Neuron (in vitro differentiated cells): Measurements from ENCODE around the gene SH2D5.
"Not testable (repeated sequence)": the region's sequence is repeated elsewhere in the genome, so short reads cannot be mapped to it uniquely, and the experiment has no call there.

Experiments used
- H2AFZ ChIP-seq: one replicate; pipeline ENCODE4 v1.6.1; 2013; ENCODE audit warnings: low read depth, mild to moderate bottlenecking, inconsistent platforms, low read length, moderate library complexity
- H3K27me3 ChIP-seq: one replicate; pipeline ENCODE4 v1.6.1; 2013; ENCODE audit warnings: low read length; ENCODE audit not compliant: insufficient read depth
- H3K36me3 ChIP-seq: one replicate; pipeline ENCODE4 v1.6.1; 2013; ENCODE audit warnings: low read length; ENCODE audit not compliant: insufficient read depth
- H3K4me1 ChIP-seq: one replicate; pipeline ENCODE4 v1.6.1; 2013; ENCODE audit warnings: low read length; ENCODE audit not compliant: insufficient read depth
- H3K4me3 ChIP-seq: 2 replicates; pipeline ENCODE4 v1.5.1; 2013; ENCODE audit warnings: mild to moderate bottlenecking, low read length, moderate library complexity
- H3K9me3 ChIP-seq: one replicate; pipeline ENCODE4 v1.6.1; 2013; ENCODE audit warnings: low read length

The SH2D5 gene

DNA sequence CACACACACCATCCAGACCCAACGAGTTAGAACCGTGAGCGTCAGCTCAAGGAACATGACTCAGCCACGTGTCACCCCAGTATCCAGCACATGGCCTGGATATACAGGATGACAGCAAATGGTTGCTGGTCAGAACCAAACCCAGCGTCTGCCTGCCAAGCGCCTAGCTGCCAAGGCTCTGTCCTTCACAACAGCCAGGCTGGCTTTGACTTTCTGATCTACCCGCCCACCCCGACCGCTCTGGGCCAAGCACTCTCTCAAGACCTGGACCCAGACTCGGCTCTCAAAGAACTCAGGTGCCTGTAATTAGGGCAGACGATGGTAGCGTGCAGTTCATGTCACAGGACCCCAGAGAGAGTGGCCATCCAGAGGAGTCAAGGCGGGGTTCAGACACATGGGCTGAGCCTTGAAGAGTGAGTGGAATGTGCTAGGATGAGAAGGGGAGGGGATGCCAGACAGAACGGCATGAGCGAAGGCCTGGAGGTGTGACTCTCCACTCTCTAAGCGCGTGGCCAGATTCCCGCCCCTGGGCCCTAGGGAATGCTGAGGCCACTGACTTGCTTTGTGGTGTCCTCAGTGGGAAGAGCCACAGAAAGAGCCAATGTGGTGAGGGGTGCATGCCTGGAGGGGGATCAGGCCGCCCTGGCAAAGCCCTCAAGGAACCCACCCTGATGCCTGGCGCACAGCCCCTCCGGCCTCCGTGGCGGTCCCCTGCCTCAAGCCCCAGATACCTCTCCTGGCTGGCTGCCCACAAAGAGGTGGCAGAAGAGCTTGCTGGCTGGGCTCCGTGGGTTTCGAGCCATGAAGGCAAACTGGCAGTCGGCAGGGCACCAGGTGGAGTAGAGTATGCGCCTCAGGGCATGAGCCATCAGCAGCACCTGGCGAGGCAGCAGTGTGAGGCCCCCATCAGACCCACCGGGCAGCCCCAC is 7.0 kb downstream of the SH2D5 start:
- no peak overlapping the region for H2AFZ ChIP-seq
- no peak overlapping the region for H3K4me3 ChIP-seq
- peaks cover 11% of the 10 kb centered on the region for H3K4me1 ChIP-seq
- H3K27me3 ChIP-seq, result no peaks in the 10 kb centered on the region
- H3K36me3 ChIP-seq, result no peaks in the 10 kb centered on the region
- H3K9me3 ChIP-seq, result no peaks in the 10 kb centered on the region

DNA sequence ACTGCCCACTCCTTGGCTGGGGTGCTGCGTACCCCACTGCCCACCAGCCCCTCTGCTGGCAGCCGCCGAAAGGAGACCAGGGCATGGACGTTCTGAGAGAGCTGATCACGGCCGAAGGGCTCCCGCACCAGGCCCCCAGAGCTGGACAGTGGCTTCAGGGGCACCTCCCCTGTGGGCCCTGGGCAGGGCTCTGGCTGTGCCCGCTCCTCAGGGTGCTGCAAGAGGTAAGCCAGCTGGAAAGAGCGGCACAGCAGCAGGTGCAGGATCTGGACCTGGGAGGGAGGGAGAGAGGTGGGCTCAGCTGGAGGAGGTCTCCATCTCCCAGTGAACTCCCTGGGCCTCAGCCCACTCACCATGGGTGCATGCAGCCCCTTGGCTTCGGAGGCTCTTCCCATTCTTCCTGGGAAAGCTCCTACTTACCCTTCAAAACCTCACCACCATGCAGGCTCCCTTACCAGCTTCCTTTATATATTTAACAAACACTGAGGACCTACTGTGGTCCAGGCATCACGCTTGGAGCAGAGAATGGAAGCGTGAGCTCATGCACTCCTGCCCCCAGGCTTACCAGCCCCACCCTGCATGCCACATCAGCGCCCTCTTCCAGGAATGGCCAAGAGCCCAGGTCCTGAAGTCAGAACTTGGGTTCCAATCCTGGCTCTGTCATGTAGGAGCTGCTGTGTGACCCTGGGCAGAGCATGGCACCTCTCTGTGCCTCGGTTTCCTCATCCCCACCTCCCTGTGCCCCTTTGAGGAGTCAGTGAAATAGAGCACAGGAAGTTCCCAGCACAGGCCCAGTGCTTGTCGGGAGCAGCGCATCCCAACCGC is 7.9 kb downstream of the SH2D5 start:
- Histone ChIP-seq H2AFZ (no peak overlapping the region), H3K36me3 (no peaks in the 10 kb centered on the region), H3K27me3 (no peaks in the 10 kb centered on the region), H3K9me3 (no peaks in the 10 kb centered on the region), H3K4me3 (no peak overlapping the region), H3K4me1 (peaks cover 2% of the 10 kb centered on the region)

DNA sequence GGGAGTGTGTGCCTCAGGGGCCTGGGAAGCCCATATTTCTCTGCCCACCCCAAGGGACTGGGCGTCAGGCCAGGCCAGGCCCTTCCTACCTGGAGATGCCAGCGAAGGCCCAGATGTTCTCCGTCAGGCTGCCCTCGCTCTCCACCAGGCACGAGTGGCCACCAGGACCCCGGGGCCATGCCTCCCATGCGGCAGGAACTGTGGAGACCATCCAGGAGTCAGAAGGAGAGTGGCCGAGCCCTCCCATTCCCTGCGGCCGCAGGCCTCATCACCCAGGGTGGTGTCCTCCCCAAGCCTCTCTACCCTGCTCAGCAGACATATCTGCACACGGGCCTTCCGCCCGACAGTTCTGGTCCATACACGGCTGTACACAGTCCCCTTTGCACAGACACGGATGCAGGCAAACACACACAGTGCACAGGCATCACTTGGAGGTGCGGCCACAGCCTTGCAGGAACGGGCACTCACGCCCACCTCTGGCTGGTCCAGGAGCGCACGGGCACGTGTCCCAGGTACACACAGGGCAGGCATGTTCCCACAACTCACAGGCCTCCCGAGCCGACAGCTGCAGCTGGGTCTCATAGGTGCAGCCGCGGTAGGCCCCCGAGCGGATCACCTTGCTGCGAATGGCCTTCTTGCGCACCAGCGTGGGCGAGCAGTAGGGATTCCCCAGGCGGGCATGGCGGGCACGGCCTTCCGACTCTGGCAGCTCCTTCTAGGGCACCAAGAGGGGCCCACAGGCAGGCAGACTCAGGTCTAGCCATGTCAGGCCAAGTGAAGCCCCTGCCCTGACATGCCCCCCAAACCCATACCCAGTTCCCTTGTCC is 8.8 kb downstream of the SH2D5 start:
- no peaks in the 10 kb centered on the region for H3K27me3 ChIP-seq
- no peaks in the 10 kb centered on the region for H3K36me3 ChIP-seq
- no peaks in the 10 kb centered on the region for H3K9me3 ChIP-seq
- H3K4me3 ChIP-seq, result no peak overlapping the region
- H3K4me1 ChIP-seq, result no peaks in the 10 kb centered on the region
- H2AFZ ChIP-seq, result no peak overlapping the region

DNA sequence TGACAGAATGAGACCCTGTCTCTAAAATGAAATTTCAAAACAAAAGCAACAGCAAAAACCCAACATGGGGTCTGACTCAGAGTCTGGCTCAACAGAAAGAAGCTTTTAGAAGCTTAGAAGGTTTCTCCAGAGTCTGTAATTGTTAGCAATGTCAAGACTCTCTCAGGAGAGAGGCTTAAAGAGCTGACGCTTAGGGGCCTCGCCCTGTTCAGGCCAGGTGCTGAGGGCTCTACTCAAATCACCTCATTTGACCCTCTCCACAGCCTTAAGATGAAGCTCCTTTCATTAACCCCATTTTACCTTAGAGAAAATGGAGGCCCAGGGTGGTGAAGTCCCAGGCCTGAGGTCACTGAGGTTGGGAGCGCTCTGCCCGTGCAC is 9.4 kb downstream of the SH2D5 start:
- H3K27me3 ChIP-seq, result no peaks in the 10 kb centered on the region
- peaks cover under 1% of the 10 kb centered on the region for H3K4me1 ChIP-seq
- H2AFZ ChIP-seq, result no peak overlapping the region
- no peaks in the 10 kb centered on the region for H3K36me3 ChIP-seq
- H3K4me3 ChIP-seq, result no peak overlapping the region
- no peaks in the 10 kb centered on the region for H3K9me3 ChIP-seq

DNA sequence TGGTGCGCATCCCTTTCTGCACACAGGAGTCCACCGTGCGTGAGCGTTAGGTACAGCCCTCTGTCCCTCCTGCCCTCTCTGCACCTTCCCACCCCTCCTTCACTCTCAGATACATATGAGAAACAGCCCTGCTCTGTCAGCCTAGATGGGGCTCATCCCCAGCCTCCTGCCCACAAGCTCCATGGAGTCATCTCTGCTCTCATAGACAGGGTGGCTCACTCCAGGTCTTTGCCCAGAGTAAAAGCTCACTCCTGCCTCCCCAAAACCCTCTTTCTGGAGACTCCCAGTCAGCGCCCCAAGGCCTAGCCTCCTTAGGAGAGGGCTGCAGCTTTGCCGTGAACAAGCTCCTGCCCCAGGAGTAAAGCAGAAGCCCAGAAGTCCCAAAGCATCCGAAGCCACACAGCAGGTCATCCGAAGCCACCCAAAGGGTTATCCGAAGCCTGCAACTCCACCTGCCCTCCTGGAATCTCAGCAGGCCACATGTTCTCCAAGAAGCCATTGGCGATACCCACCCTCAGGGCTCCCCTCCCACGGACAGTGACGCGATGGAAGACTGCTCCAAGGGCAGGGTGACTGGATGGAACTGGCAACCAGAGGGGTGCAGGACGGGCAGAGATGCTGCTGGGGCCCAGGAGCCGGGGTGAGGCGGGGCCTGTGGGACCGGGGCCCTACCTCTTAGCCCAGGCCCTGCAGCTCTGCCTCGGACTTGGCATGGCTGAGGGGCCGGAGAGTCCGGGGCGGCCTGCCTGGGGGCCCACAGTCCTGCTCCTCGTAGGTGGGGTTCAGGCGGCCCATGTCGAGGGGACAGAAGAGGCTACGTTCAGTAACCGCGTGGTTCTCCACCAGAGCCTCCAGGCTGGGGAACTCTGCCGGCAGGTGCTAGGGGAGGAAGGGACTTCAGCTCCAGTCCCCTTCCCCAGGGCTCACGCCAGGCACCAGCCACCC is 11.1 kb downstream of the SH2D5 start:
- Histone ChIP-seq H2AFZ (no peak overlapping the region), H3K4me3 (no peak overlapping the region), H3K27me3 (no peaks in the 10 kb centered on the region), H3K36me3 (no peaks in the 10 kb centered on the region), H3K9me3 (no peaks in the 10 kb centered on the region), H3K4me1 (peaks cover 3% of the 10 kb centered on the region)

DNA sequence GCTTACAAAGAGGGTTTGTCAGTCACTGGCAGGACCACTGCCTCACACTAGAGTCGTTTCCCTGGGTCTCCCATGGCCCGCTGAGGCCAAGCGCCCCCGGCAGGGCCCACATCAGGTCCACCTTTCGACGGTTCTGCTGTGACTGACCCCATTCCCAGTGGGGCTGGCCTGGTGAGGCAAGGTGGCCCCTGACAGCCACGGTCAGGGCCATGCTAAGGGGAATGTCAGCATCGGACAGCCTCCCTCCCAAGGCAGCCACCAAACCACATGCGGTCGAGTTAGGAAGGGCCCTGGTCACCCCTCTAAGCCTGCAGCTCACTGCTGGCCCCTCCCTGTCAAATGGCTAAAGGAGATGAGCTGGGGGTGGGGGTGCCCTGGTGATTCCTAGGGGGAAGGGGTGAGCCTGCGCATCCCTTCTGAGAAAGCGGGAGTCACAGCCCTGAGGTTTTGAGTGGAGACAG is 11.8 kb downstream of the SH2D5 start:
- Histone ChIP-seq H2AFZ (no peak overlapping the region), H3K36me3 (no peaks in the 10 kb centered on the region), H3K4me3 (no peak overlapping the region), H3K9me3 (no peaks in the 10 kb centered on the region), H3K27me3 (no peaks in the 10 kb centered on the region), H3K4me1 (peaks cover 3% of the 10 kb centered on the region)

DNA sequence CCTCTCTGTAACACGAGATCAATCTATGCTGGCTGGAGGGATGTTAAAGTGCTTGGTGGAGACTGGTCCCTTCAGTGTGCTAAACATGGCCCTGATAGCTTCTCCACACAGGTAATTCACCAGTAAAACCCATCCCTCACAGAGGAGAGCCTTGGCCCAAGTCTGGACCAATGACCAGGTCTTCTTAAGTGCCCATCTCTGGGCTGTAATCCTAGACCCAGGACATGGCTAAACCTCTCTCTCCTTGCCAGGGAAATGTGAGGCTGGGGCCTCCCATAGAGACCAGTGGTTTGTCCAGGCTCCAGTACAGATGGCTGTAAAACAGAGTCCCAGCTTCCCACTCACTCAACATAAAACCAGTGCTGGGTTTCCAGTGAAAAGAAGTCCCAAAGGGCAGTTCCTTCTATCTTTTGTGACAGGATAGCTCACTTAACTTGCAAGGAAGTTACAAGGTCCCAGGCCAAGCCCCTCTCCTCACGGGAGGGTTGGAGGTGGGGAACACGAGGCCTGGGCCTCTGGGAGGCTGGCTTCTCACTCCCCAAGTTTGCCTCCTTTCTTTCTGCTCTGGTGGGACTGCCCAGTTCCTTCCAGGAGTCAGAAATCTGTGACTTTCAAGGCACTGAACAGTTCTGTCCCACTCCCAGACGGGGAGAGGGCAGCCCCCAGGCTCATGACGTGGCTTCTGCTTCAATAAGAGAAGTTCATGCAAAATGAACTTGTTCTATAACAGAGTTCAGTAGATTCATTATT is 12.5 kb downstream of the SH2D5 start:
- Histone ChIP-seq H3K27me3 (no peaks in the 10 kb centered on the region), H3K4me1 (peaks cover 3% of the 10 kb centered on the region), H2AFZ (no peak overlapping the region), H3K9me3 (no peaks in the 10 kb centered on the region), H3K36me3 (no peaks in the 10 kb centered on the region), H3K4me3 (no peak overlapping the region)

DNA sequence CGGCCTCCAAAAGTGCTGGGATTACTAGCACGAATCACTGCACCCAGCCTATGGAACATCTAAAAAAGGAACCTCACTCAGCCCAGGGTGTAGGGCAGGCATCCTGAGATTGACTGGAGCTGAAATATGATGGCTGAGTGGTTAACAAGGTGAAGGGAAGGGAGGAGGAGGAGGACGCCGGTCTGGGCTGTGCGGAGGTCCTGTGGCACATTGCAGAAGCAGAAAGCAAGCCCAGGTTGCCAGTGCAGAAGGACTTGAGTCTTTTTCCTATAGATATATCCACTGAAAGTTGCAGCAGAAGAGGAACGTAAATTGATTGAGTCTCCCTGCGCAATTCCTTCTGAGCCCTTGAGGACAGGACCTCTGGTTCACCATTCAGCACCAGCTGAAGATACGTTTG is 13.2 kb downstream of the SH2D5 start:
- H3K4me3 ChIP-seq, result no peak overlapping the region
- H2AFZ ChIP-seq, result no peak overlapping the region
- H3K9me3 ChIP-seq, result no peaks in the 10 kb centered on the region
- no peaks in the 10 kb centered on the region for H3K36me3 ChIP-seq
- no peaks in the 10 kb centered on the region for H3K27me3 ChIP-seq
- peaks cover 3% of the 10 kb centered on the region for H3K4me1 ChIP-seq

DNA sequence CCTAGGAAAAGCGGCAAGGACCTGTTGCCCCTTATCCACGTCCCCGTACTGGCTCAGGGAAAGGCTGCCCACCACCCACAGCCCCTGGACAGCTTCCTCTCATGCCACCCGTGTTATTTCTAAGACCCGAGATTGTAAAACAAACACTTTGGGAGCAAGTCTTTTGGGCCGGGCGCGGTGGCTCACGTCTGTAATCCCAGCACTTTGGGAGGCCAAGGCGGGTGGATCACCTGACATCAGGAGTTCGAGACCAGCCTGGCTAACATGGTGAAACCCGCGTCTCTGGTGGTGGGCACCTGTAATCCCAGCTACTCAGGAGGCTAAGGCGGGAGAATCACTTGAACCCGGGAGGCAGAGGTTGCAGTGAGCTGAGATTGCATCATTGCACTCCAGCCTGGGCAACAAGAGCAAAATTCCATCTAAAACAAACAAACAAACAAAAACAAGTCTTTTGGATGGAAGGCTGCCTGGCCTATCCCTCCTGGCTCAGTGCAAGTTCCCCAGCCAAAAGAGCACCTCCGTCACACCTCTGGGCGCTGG is 14.1 kb downstream of the SH2D5 start:
- not testable (repeated sequence) for H3K4me1 ChIP-seq, H3K36me3 ChIP-seq, H3K4me3 ChIP-seq, H3K9me3 ChIP-seq, H3K27me3 ChIP-seq, H2AFZ ChIP-seq

DNA sequence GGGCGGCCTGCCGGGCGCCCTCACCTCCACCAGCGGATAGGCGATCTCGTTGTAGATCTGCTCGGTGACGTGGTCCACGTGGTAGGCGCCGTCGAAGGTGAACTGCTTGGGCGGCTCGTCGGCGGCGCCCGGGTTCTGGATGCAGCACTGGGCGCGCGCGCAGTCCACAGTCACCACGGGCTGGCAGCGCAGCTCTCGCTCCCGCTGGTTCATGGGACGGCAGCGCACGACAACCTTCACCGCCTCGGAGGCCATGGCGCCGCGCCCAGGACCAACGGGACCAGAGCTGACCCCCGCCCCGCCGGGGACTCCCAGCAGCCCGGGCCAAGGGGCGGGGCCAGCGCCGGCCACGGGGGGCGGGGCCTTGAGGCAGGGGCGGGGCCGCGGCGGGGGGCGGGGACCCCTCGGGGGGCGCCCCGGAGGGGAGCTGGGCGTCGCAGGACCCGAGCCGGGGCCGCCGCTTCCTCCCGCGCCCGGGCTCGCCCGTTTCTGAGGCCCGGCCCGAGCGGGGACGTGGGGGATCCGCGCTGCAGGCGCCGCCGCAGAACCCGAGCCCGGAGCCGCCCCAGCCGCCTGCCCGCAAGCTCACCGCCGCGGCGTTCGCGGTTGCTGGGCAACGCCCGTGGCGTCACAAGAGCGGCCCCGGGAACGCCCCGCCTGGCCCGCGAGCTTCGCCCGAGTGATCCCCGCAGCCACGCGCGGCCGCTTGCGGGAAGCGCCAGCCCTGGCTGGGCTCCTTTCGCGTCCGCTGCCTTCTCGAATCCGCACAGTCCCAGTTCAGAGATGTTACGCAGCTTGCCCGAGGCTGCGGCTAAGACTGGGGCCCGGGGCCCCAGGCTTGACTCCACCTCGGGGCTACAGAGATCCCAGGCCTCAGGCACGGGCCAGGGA is 14.8 kb downstream of the SH2D5 start, which contains the start of gene KIF17:
KIF17 (minus strand) TSS at position 556 of the 891 bp plus-strand sequence; CDS start at position 255, 301 bp downstream.
- H3K4me1 ChIP-seq, result peaks cover 3% of the 10 kb centered on the region
- H3K36me3 ChIP-seq, result no peaks in the 10 kb centered on the region
- no peak within 1 kb of the TSS for H2AFZ ChIP-seq
- no peaks in the 10 kb centered on the region for H3K27me3 ChIP-seq
- no peaks in the 10 kb centered on the region for H3K9me3 ChIP-seq
- H3K4me3 ChIP-seq, result peak within 1 kb of the TSS; percentile 27
